ENCODE results near the gene HNRNPA3.

HNRNPA3 gene

DNA sequence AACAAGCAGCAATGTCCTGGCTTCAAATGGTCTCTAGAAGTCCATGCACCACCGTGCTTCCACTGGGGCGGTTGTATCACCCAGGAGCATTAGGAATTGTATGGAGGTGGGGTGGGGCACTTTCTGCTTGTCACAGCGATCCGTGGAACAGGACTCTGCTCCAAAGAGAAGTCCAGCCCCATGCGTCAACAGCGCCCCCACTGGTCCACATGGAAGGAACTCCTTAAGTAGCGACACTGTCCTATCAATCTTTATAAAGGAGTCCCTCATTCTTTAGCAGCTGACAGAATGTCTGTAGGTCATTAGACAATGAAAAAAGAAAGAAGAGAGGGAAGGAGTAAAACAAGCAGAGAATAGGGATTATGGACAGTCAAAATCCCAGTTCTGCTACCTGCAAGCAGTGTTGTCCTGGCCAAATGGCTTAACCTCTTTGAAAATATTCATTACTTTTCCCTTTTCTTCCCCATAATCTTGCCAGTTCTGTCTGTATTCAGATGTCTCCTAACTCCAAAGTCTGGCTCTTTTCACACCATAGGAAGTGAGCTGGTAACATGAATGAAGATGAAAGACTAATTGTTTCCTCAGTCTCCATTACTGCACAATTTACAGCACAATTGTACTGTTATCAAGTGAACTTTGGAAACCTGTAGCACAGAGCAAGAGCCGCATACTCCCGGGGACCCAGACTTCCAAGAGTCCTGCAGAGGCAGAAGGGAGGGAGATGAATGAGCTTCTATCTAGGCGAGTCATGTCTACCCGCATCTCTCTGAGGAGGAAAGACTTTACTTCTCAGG, 42.0 kb downstream of the HNRNPA3 start:
- TF ChIP-seq GATA3 (IDR thresholded peaks at IDR 0.05; ENCODE audit: low read depth, low read length) (no peak), GATA2 (IDR thresholded peaks at IDR 0.05; ENCODE audit: low read depth, low read length) (no peak)

- TF ChIP-seq GATA2 (IDR thresholded peaks at IDR 0.05; ENCODE audit: low read depth, low read length), result no peak
- TF ChIP-seq GATA3 (IDR thresholded peaks at IDR 0.05; ENCODE audit: low read depth, low read length), result no peak
Observed at GRCh38 chr2:177255227-177255601, 42.6 kb downstream of the HNRNPA3 start.

- no peak for TF ChIP-seq GATA3 (IDR thresholded peaks at IDR 0.05; ENCODE audit: low read depth, low read length)
- no peak for TF ChIP-seq GATA2 (IDR thresholded peaks at IDR 0.05; ENCODE audit: low read depth, low read length)
Observed at GRCh38 chr2:177256026-177256425, 43.4 kb downstream of the HNRNPA3 start.

DNA sequence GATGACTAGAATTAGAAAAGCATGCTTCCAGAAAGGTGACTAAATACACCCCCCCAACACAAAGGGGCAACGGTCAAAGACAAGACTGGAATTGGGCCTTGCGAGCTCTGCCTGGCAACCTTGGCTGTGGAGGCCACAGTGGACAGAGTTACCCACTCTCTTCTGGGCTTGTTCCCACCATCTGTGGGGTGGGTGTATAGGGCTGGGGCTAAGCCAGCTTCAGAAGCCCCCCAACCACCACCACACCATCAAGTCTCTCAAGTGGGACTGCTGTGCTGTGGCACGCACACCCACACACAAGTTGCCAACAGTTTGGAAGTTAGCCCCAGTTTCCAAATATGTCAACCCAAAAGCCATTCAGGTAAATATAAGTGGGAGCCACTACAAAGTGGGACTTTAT, 44.1 kb downstream of the HNRNPA3 start:
- TF ChIP-seq GATA3 (IDR thresholded peaks at IDR 0.05; ENCODE audit: low read depth, low read length), result no peak
- no peak for TF ChIP-seq GATA2 (IDR thresholded peaks at IDR 0.05; ENCODE audit: low read depth, low read length)

DNA sequence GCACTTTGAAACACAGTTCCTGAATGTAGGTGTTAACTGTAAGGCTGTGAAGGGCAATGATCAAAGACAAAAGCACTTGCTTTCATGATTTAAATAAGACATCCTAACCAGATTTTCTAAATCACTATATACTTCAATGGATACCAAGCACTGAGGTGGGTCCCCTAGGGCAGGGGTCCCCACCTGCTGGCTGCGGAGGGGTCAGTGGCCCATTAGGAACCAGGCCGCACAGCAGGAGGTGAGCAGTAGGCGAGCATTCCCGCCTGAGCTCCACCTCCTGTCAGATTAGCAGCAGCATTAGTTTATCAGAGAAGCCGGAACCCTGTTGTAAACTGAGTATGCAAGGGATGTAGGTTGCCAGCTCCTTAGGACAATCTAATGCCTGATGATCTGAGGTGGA, 44.9 kb downstream of the HNRNPA3 start:
- TF ChIP-seq GATA3 (IDR thresholded peaks at IDR 0.05; ENCODE audit: low read depth, low read length), result no peak
- no peak for TF ChIP-seq GATA2 (IDR thresholded peaks at IDR 0.05; ENCODE audit: low read depth, low read length)

DNA sequence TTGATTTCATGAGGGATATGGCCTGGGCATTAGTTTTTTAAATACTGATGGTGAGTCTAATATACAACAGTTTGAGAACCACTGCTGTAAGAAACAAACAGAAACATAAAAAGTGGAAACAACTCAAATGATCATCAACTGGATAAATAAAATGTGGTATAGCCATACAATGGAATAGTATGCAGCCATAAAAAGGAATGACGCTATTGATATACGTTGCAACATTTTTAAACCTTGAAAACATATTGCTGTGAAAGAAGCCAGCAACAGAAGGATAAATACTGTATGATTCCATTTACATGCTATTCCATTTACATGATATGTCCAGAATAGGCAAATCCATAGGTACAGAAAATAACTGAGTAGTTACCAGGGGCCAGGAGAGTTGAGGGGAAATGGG, 45.5 kb downstream of the HNRNPA3 start:
- TF ChIP-seq GATA3 (IDR thresholded peaks at IDR 0.05; ENCODE audit: low read depth, low read length) (no peak), GATA2 (IDR thresholded peaks at IDR 0.05; ENCODE audit: low read depth, low read length) (no peak)

- TF ChIP-seq GATA3 (IDR thresholded peaks at IDR 0.05; ENCODE audit: low read depth, low read length), result no peak
- TF ChIP-seq GATA2 (IDR thresholded peaks at IDR 0.05; ENCODE audit: low read depth, low read length), result no peak
Observed at GRCh38 chr2:177260379-177260778, 47.8 kb downstream of the HNRNPA3 start.

GRCh38 chr2:177261116-177262060, 48.8 kb downstream of the HNRNPA3 start:
- TF ChIP-seq GATA2 (IDR thresholded peaks at IDR 0.05; ENCODE audit: low read depth, low read length) (no peak), GATA3 (IDR thresholded peaks at IDR 0.05; ENCODE audit: low read depth, low read length) (no peak)

DNA sequence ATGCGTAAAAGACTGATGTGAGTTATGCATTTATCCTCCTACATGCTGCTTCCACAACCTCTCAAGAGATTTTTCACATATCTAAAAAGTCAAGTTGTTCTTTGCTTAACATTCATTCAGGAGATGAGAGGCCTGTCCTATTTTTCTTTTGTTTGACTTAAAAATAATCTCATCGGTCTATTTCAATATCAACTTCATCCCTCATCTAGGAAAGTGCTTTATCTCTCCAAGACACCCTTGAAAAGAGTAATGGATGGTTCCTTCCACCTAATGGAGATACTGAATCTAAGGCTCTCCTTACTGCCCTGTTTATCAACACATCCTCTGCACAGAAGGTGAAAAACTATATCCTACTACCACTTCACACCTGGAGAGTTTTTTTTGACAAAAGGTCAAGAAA, 49.5 kb downstream of the HNRNPA3 start:
- TF ChIP-seq GATA2 (IDR thresholded peaks at IDR 0.05; ENCODE audit: low read depth, low read length) (no peak), GATA3 (IDR thresholded peaks at IDR 0.05; ENCODE audit: low read depth, low read length) (no peak)

GRCh38 chr2:177262958-177263450, 50.4 kb downstream of the HNRNPA3 start:
- TF ChIP-seq GATA3 (IDR thresholded peaks at IDR 0.05; ENCODE audit: low read depth, low read length) (no peak), GATA2 (IDR thresholded peaks at IDR 0.05; ENCODE audit: low read depth, low read length) (no peak)

DNA sequence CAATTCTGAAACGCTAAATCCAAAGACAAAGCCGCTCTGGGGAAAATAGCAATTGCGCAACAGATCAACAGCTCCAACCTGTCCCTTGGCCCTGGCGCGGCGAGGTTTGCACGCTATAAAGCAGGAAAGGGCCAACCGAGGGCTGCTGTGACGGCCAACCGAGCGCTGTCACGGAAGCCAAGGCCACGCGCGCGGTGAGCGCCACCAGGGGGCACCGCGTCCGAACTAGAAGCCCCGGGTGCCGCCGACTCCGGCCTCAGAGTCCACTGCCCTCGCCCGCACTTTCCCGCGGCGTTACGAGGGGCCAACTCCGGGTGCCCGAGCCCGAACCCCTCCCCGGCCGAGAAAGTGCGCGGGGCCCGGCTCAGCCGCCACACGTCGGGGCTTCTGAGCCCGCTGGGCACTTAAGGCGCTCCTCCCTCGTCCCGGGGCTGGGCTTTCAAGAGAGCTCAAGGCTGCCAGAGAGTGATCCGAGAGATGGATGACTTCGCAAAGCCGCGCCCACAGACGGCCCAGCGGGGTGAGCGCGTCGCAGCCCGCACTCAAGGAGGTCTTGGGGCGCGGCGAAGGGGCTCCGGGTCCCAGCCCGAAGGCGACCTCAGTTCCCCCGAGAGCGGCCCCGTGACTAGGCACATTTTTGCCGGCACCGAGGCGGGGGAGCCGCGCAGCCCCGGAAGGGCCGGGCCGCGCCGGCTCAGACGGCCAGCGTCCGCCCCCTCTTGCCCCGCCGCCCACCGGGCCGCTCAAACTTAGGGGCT, 51.0 kb downstream of the HNRNPA3 start:
- TF ChIP-seq GATA3 (IDR thresholded peaks at IDR 0.05; ENCODE audit: low read depth, low read length), result no peak
- TF ChIP-seq GATA2 (IDR thresholded peaks at IDR 0.05; ENCODE audit: low read depth, low read length), result no peak

- TF ChIP-seq GATA3 (IDR thresholded peaks at IDR 0.05; ENCODE audit: low read depth, low read length) (no peak), GATA2 (IDR thresholded peaks at IDR 0.05; ENCODE audit: low read depth, low read length) (no peak)
Observed at GRCh38 chr2:177264209-177264692, 51.7 kb downstream of the HNRNPA3 start.

DNA sequence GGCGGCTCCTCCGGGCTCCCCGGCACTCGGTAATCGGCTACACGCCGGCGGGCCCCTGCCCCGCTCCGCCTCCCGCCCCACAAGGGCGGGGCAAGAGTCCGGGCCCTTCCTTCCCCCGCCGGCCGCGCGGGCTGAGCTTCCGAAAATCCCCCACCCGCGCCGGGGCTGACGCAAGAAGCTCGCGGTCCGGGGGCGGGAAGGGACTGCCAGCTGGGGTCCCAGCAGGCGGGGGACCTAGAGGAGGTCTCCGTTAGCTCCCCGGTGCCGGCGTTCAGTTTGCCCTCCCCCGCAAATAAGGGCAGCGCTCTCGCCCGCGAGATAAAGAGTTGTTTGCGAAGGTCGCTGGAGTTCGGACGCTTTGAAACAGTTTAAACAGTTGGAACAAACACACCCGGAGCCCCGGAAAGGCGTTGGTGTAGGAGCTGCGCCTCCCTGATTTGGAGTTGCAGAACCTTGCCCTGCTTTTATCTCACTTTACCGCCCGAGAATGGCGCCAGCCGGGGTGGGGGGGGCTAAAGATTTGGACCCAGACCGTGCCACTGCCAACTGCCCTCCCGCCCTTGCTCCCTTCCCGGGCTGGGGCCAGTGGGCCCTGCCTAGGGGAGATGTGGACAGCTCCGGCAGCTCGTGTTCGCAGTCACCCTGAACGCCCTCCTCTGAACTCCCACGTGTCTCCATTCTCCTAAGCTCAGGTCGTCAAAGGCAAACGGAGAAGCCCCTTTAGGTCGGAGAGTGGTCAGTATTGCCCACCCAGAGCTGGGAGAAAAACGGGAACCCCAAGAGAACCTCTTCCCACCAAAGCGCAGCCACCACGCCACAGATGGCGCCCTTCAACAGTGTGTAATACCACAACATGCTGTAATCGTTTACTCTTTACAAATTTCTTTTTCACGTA, 52.3 kb downstream of the HNRNPA3 start, which contains the start of gene NFE2L2:
TSS of gene NFE2L2 (minus strand) at position 35 of the 895 bp plus-strand sequence. CDS start 151 bp downstream, outside the sequence.
- TF ChIP-seq GATA3 (IDR thresholded peaks at IDR 0.05; ENCODE audit: low read depth, low read length), result no peak
